WTC11 (cell line): ENCODE data around the gene BMS1. TPM values are rescaled to one million over a fixed set of nuclear protein-coding genes. Genes with fewer than 3 reads are reported as not detected.
"Not testable (repeated sequence)": the region's sequence is repeated elsewhere in the genome, so short reads cannot be mapped to it uniquely, and the experiment has no call there.

Source experiments
- ATAC-seq: fragments of 200-7000 bp; cut with Tn5 transposase; 2 replicates; pipeline ENCODE4 v1.10.0; 2021; ENCODE audit warnings: mild to moderate bottlenecking, moderate library complexity
- CTCF ChIA-PET: fragments of 300-600 bp; sonication (Branson Sonifier 250); formaldehyde crosslinking; loops from one replicate; lab custom pipeline; 2021; ENCODE audit warnings: antibody characterized with exemption; lab: Charles Lee
- POLR2A ChIA-PET: fragments of 350-600 bp; sonication (Branson Sonifier 250); formaldehyde crosslinking; loops from one replicate; lab custom pipeline; 2021; ENCODE audit warnings: antibody characterized with exemption; lab: Charles Lee
- DNase-seq: peaks from one replicate; pipeline ENCODE4 v3.0.0; 2021; ENCODE audit warnings: low spot score
- H3K27ac Mint-ChIP-seq: 2 replicates; pipeline ENCODE4 v1.8.0; 2021; ENCODE audit warnings: mixed read lengths
- H3K27me3 Mint-ChIP-seq: 2 replicates; pipeline ENCODE4 v1.8.0; 2021; ENCODE audit warnings: low read depth, mild to moderate bottlenecking, moderate library complexity, mixed read lengths
- H3K36me3 Mint-ChIP-seq: 2 replicates; pipeline ENCODE4 v1.8.0; 2021; ENCODE audit warnings: mixed read lengths
- H3K4me1 Mint-ChIP-seq: 2 replicates; pipeline ENCODE4 v1.8.0; 2022; ENCODE audit warnings: mixed read lengths
- H3K4me3 Mint-ChIP-seq: 2 replicates; pipeline ENCODE4 v1.8.0; 2021; ENCODE audit warnings: mild to moderate bottlenecking, moderate library complexity, mixed read lengths
- H3K9me3 Mint-ChIP-seq: 2 replicates; pipeline ENCODE4 v1.8.0; 2021; ENCODE audit warnings: mixed read lengths
- ARID4B ChIP-seq: sonication (generic); formaldehyde crosslinking; IDR thresholded peaks from 2 replicates; pipeline ENCODE4 v1.8.0; 2023; ENCODE audit warnings: missing genetic modification reagents, mild to moderate bottlenecking, borderline replicate concordance
- ATF3 ChIP-seq: sonication (generic); formaldehyde crosslinking; conservative IDR thresholded peaks from 2 replicates; pipeline ENCODE4 v1.8.1; 2022; ENCODE audit warnings: mild to moderate bottlenecking, missing genetic modification reagents
- CREB1 ChIP-seq: sonication (generic); formaldehyde crosslinking; IDR thresholded peaks from 2 replicates; pipeline ENCODE4 v1.8.0; 2023; ENCODE audit warnings: mild to moderate bottlenecking, missing genetic modification reagents
- CREM ChIP-seq: sonication (generic); formaldehyde crosslinking; IDR thresholded peaks from 2 replicates; pipeline ENCODE4 v1.8.1; 2022; ENCODE audit warnings: mild to moderate bottlenecking, missing genetic modification reagents, moderate library complexity
- ERG ChIP-seq: fragments of 250-450 bp; sonication (Bioruptor Pico); IDR thresholded peaks from 2 replicates; pipeline ENCODE4 v1.8.0; 2021; ENCODE audit warnings: mild to moderate bottlenecking
- MAX ChIP-seq: sonication (generic); formaldehyde crosslinking; IDR thresholded peaks from 2 replicates; pipeline ENCODE4 v1.8.0; 2022; ENCODE audit warnings: mild to moderate bottlenecking, missing genetic modification reagents
- NR2C2 ChIP-seq: sonication (generic); formaldehyde crosslinking; IDR thresholded peaks from 2 replicates; pipeline ENCODE4 v1.8.0; 2022; ENCODE audit warnings: mild to moderate bottlenecking, missing genetic modification reagents
- PRRX2 ChIP-seq: fragments of 250-450 bp; sonication (Bioruptor Pico); IDR thresholded peaks from 2 replicates; pipeline ENCODE4 v1.8.0; 2021; ENCODE audit warnings: mild to moderate bottlenecking
- SMAD3 ChIP-seq: sonication (generic); formaldehyde crosslinking; IDR thresholded peaks from 2 replicates; pipeline ENCODE4 v1.8.0; 2022; ENCODE audit warnings: missing genetic modification reagents, mild to moderate bottlenecking, borderline replicate concordance
- ZBTB21 ChIP-seq: sonication (generic); formaldehyde crosslinking; IDR thresholded peaks from 2 replicates; pipeline ENCODE4 v1.8.1; 2023; ENCODE audit warnings: mild to moderate bottlenecking, missing genetic modification reagents, borderline replicate concordance
- total RNA-seq: library from RNA; stranded (reverse); gene quantifications from 3 replicates; pipeline ENCODE4 v1.2.3, GENCODE V29; 2021

The BMS1 gene
- total RNA-seq, 1 experiment from 2014 or later: 37.7 TPM

- peak overlapping the region; percentile 98 for H3K27ac Mint-ChIP-seq
- ChIA-PET POLR2A (no interaction called here), CTCF (interaction anchor here (1.2 to 2.8 kb wide), 3 partner anchors 11 to 262 kb away, joined by 3 to 11 read pairs (median 7); no protein-coding TSS in a partner anchor)
- H3K4me1 Mint-ChIP-seq: peaks cover 69% of the 10 kb centered on the region
- TF ChIP-seq SMAD3 (no peak), ERG (CRISPR knock-in tag) (0 out of 2 replicates have a peak, but pooled peaks have one; percentile 58)
- H3K9me3 Mint-ChIP-seq: peaks cover 14% of the 10 kb centered on the region
- H3K4me3 Mint-ChIP-seq: peak overlapping the region; percentile 35
- DNase-seq: no peak
- H3K36me3 Mint-ChIP-seq: peaks cover 57% of the 10 kb centered on the region
- peaks cover 12% of the 10 kb centered on the region for H3K27me3 Mint-ChIP-seq
- no peak for ATAC-seq
Observed at GRCh38 chr10:42816912-42817311, 34.3 kb downstream of the BMS1 start.

GRCh38 chr10:42817417-42817816, 34.8 kb downstream of the BMS1 start:
- H3K36me3 Mint-ChIP-seq: peaks cover 56% of the 10 kb centered on the region
- peaks cover 14% of the 10 kb centered on the region for H3K9me3 Mint-ChIP-seq
- H3K27me3 Mint-ChIP-seq: peaks cover 12% of the 10 kb centered on the region
- DNase-seq, POLR2A ChIA-PET: not testable (repeated sequence)
- H3K27ac Mint-ChIP-seq: peak overlapping the region; percentile 98
- H3K4me1 Mint-ChIP-seq: peaks cover 64% of the 10 kb centered on the region
- peak overlapping the region; percentile 35 for H3K4me3 Mint-ChIP-seq
- ATAC-seq: peak; percentile 86
- CTCF ChIA-PET: interaction anchor here (0.6 to 2.8 kb wide), 3 partner anchors 10 to 262 kb away, joined by 3 to 11 read pairs (median 7); no protein-coding TSS in a partner anchor

- DNase-seq, H3K27me3 Mint-ChIP-seq, H3K9me3 Mint-ChIP-seq, ATAC-seq, POLR2A ChIA-PET, H3K4me3 Mint-ChIP-seq: not testable (repeated sequence)
- Mint-ChIP-seq H3K27ac (0 out of 2 replicates have a peak overlapping the region, but pooled peaks have one; percentile 53), H3K4me1 (peaks cover 32% of the 10 kb centered on the region), H3K36me3 (peaks cover 62% of the 10 kb centered on the region)
- CTCF ChIA-PET: interaction anchor here (0.5 to 2.3 kb wide), 13 partner anchors 10 to 376 kb away, joined by 3 to 17 read pairs (median 4); partner anchors contain the start of gene BMS1
Observed at GRCh38 chr10:42826759-42827158, 44.2 kb downstream of the BMS1 start.

- H3K27me3 Mint-ChIP-seq: no peaks in the 10 kb centered on the region
- no peaks in the 10 kb centered on the region for H3K9me3 Mint-ChIP-seq
- POLR2A ChIA-PET: no interaction called here
- 0 out of 2 replicates have a peak, but pooled peaks have one; percentile 24 for TF ChIP-seq MAX
- no peak for TF ChIP-seq ATF3 (CRISPR knock-in tag)
- CTCF ChIA-PET: interaction anchor here (0.5 to 2.3 kb wide), 14 partner anchors 9 to 375 kb away, joined by 3 to 17 read pairs (median 4); partner anchors contain the start of gene BMS1
- peaks cover 32% of the 10 kb centered on the region for H3K4me1 Mint-ChIP-seq
- H3K27ac Mint-ChIP-seq: peak overlapping the region; percentile 83; the same call in 1 of the 2 replicates
- peaks cover 65% of the 10 kb centered on the region for H3K36me3 Mint-ChIP-seq
- DNase-seq: peak; percentile 52
- no peak overlapping the region for H3K4me3 Mint-ChIP-seq
- ATAC-seq: peak; percentile 98
Observed at GRCh38 chr10:42827201-42827600, 44.6 kb downstream of the BMS1 start.

- DNase-seq, ATAC-seq, H3K4me3 Mint-ChIP-seq, H3K27ac Mint-ChIP-seq, H3K27me3 Mint-ChIP-seq, H3K9me3 Mint-ChIP-seq, POLR2A ChIA-PET: not testable (repeated sequence)
- CTCF ChIA-PET: interaction anchor here (1.0 to 2.3 kb wide), 3 partner anchors 8 to 29 kb away, joined by 3 to 17 read pairs (median 11); no protein-coding TSS in a partner anchor
- Mint-ChIP-seq H3K36me3 (peaks cover 53% of the 10 kb centered on the region), H3K4me1 (peaks cover 36% of the 10 kb centered on the region)
Observed at GRCh38 chr10:42828391-42828790, 45.8 kb downstream of the BMS1 start.

- DNase-seq (no peak), ATAC-seq (no peak)
- H3K27ac Mint-ChIP-seq: no peak overlapping the region
- CTCF ChIA-PET: no interaction called here
- POLR2A ChIA-PET: no interaction called here
- no peak overlapping the region for H3K4me3 Mint-ChIP-seq
- no peaks in the 10 kb centered on the region for H3K9me3 Mint-ChIP-seq
- peaks cover 37% of the 10 kb centered on the region for H3K36me3 Mint-ChIP-seq
- TF ChIP-seq NR2C2: no peak
- no peak for TF ChIP-seq ZBTB21 (CRISPR knock-in tag)
- TF ChIP-seq CREB1 (CRISPR knock-in tag): no peak
- TF ChIP-seq PRRX2 (CRISPR knock-in tag): no peak
- TF ChIP-seq CREM (CRISPR knock-in tag): no peak
- TF ChIP-seq ARID4B (CRISPR knock-in tag): no peak
- no peaks in the 10 kb centered on the region for H3K27me3 Mint-ChIP-seq
- H3K4me1 Mint-ChIP-seq: peaks cover 39% of the 10 kb centered on the region
Observed at GRCh38 chr10:42830237-42830636, 47.6 kb downstream of the BMS1 start.
